HUES48 (cell line): ENCODE measurements around the gene HEMGN.

Experiments
- H3K27ac ChIP-seq: one replicate; pipeline ENCODE4 v1.7.0; 2013; ENCODE audit warnings: low read depth, low read length, inconsistent platforms
- H3K27me3 ChIP-seq: 2 replicates; pipeline ENCODE4 v1.6.1; 2013; ENCODE audit warnings: mild to moderate bottlenecking, low read length; ENCODE audit not compliant: control insufficient read depth, insufficient read depth
- H3K36me3 ChIP-seq: 2 replicates; pipeline ENCODE4 v1.6.1; 2013; ENCODE audit warnings: low read length; ENCODE audit not compliant: control insufficient read depth, insufficient read depth
- H3K4me1 ChIP-seq: 2 replicates; pipeline ENCODE4 v1.6.1; 2013; ENCODE audit warnings: mild to moderate bottlenecking, low read length; ENCODE audit not compliant: control insufficient read depth, insufficient read depth
- H3K4me3 ChIP-seq: 2 replicates; pipeline ENCODE4 v1.5.1; 2013; ENCODE audit warnings: mild to moderate bottlenecking, low read depth, low read length
- H3K9ac ChIP-seq: 2 replicates; pipeline ENCODE4 v1.6.1; 2013; ENCODE audit warnings: mild to moderate bottlenecking, low read depth, low read length, moderate library complexity
- H3K9me3 ChIP-seq: 2 replicates; pipeline ENCODE4 v1.6.1; 2013; ENCODE audit warnings: low read length; ENCODE audit not compliant: control insufficient read depth, insufficient read depth

The HEMGN gene

GRCh38 chr9:97938081-97938644 is at the start of gene HEMGN:
HEMGN (minus strand) TSS chr9:97938172; CDS start chr9:97938136, 36 bp downstream.
- H3K27ac ChIP-seq, result no peak within 1 kb of the TSS
- peaks cover 67% of the 10 kb centered on the region for H3K27me3 ChIP-seq
- no peaks in the 10 kb centered on the region for H3K9me3 ChIP-seq
- no peaks in the 10 kb centered on the region for H3K36me3 ChIP-seq
- 0 out of 2 replicates have a peak, but pooled peaks cover 4% of the 10 kb centered on the region for H3K4me1 ChIP-seq
- H3K4me3 ChIP-seq, result no peak within 1 kb of the TSS
- no peak within 1 kb of the TSS for H3K9ac ChIP-seq

- Histone ChIP-seq H3K9ac (no peak overlapping the region), H3K4me1 (peaks cover 7% of the 10 kb centered on the region; the same call in 1 of the 2 replicates), H3K27me3 (peaks cover 52% of the 10 kb centered on the region), H3K27ac (no peak overlapping the region), H3K9me3 (no peaks in the 10 kb centered on the region), H3K4me3 (no peak overlapping the region), H3K36me3 (no peaks in the 10 kb centered on the region)
Measured at GRCh38 chr9:97987487-97987886, 49.5 kb upstream of the HEMGN start.

- Histone ChIP-seq H3K27ac (peak overlapping the region; percentile 75), H3K27me3 (peaks cover 74% of the 10 kb centered on the region), H3K4me1 (peaks cover 7% of the 10 kb centered on the region; the same call in 1 of the 2 replicates), H3K36me3 (no peaks in the 10 kb centered on the region), H3K4me3 (peak overlapping the region; percentile 70), H3K9me3 (no peaks in the 10 kb centered on the region), H3K9ac (no peak overlapping the region)
Measured at GRCh38 chr9:97985058-97985861, 47.3 kb upstream of the HEMGN start.

- peak overlapping the region; percentile 89 for H3K9ac ChIP-seq
- no peaks in the 10 kb centered on the region for H3K36me3 ChIP-seq
- peak overlapping the region; percentile 70 for H3K4me3 ChIP-seq
- H3K27me3 ChIP-seq, result peaks cover 79% of the 10 kb centered on the region
- H3K4me1 ChIP-seq, result peaks cover 7% of the 10 kb centered on the region; the same call in 1 of the 2 replicates
- peak overlapping the region; percentile 75 for H3K27ac ChIP-seq
- no peaks in the 10 kb centered on the region for H3K9me3 ChIP-seq
Measured at GRCh38 chr9:97984188-97985057, 46.5 kb upstream of the HEMGN start.

GRCh38 chr9:97983589-97984187 is 45.7 kb upstream of the HEMGN start:
- peaks cover 79% of the 10 kb centered on the region for H3K27me3 ChIP-seq
- peak overlapping the region; percentile 75 for H3K27ac ChIP-seq
- H3K4me1 ChIP-seq, result peaks cover 7% of the 10 kb centered on the region; the same call in 1 of the 2 replicates
- peak overlapping the region; percentile 70 for H3K4me3 ChIP-seq
- no peaks in the 10 kb centered on the region for H3K9me3 ChIP-seq
- H3K36me3 ChIP-seq, result no peaks in the 10 kb centered on the region
- peak overlapping the region; percentile 70 for H3K9ac ChIP-seq

- peak within 1 kb of the TSS; percentile 89 for H3K9ac ChIP-seq
- peaks cover 84% of the 10 kb centered on the region for H3K27me3 ChIP-seq
- peak within 1 kb of the TSS; percentile 75 for H3K27ac ChIP-seq
- H3K9me3 ChIP-seq, result no peaks in the 10 kb centered on the region
- peaks cover 7% of the 10 kb centered on the region; the same call in 1 of the 2 replicates for H3K4me1 ChIP-seq
- peak within 1 kb of the TSS; percentile 70 for H3K4me3 ChIP-seq
- H3K36me3 ChIP-seq, result no peaks in the 10 kb centered on the region
Measured at GRCh38 chr9:97982683-97983588, 45.0 kb upstream of the HEMGN start, which contains the start of gene ANP32B. ANP32B (plus strand) TSS chr9:97983341; CDS start chr9:97983556, 215 bp downstream.

- H3K9ac ChIP-seq, result no peak overlapping the region
- H3K27me3 ChIP-seq, result peaks cover 83% of the 10 kb centered on the region
Measured at GRCh38 chr9:97981846-97982682, 44.1 kb upstream of the HEMGN start.

GRCh38 chr9:97980918-97981845 is 43.2 kb upstream of the HEMGN start:
- H3K9ac ChIP-seq, result no peak overlapping the region
- no peaks in the 10 kb centered on the region for H3K36me3 ChIP-seq
- no peak overlapping the region for H3K4me3 ChIP-seq
- H3K9me3 ChIP-seq, result no peaks in the 10 kb centered on the region
- no peak overlapping the region for H3K27ac ChIP-seq
- peaks cover 83% of the 10 kb centered on the region for H3K27me3 ChIP-seq
- no peaks in the 10 kb centered on the region for H3K4me1 ChIP-seq

More at GRCh38 chr9:97981846-97982682, 44.1 kb upstream of the HEMGN start:
- H3K4me3 ChIP-seq, result peak overlapping the region; percentile 70
- H3K4me1 ChIP-seq, result no peaks in the 10 kb centered on the region
- no peak overlapping the region for H3K27ac ChIP-seq
- no peaks in the 10 kb centered on the region for H3K9me3 ChIP-seq
- no peaks in the 10 kb centered on the region for H3K36me3 ChIP-seq

- Histone ChIP-seq H3K4me1 (no peaks in the 10 kb centered on the region), H3K27me3 (peaks cover 82% of the 10 kb centered on the region), H3K36me3 (no peaks in the 10 kb centered on the region), H3K4me3 (no peak overlapping the region), H3K27ac (no peak overlapping the region), H3K9ac (no peak overlapping the region), H3K9me3 (no peaks in the 10 kb centered on the region)
Measured at GRCh38 chr9:97980479-97980803, 42.5 kb upstream of the HEMGN start.
